Endothelial cell of umbilical vein (primary cell): Measurements from ENCODE around the gene UVSSA.

Source experiments
- CTCF ChIP-seq, 2 donors: IDR thresholded peaks; 1 replicate in 1 of 2; 2 replicates in 1 of 2; pipeline ENCODE4 v1.5.1; 2011; ENCODE audit warnings: low read length in 2 of 2, mild to moderate bottlenecking in 2 of 2, moderate library complexity in 2 of 2, control low read depth in 1 of 2, inconsistent platforms in 1 of 2, low read depth in 1 of 2; ENCODE audit not compliant: insufficient read depth in 1 of 2; ENCODE audit errors: extremely low read depth in 1 of 2
- POLR2A ChIP-seq: IDR thresholded peaks from 2 replicates; pipeline ENCODE4 v1.6.1; 2012; ENCODE audit warnings: low read depth, mild to moderate bottlenecking, control low read depth, low read length
- POLR2AphosphoS5 ChIP-seq: IDR thresholded peaks from 2 replicates; pipeline ENCODE4 v1.6.1; 2012; ENCODE audit warnings: low read depth, mild to moderate bottlenecking, control low read depth, low read length, moderate library complexity; ENCODE audit not compliant: insufficient read depth
- TF ChIP-seq, protein P1 (sequence below): IDR thresholded peaks from 2 replicates; pipeline ENCODE4 v1.6.1; 2011; ENCODE audit not compliant: insufficient read depth, insufficient read length

DNA sequence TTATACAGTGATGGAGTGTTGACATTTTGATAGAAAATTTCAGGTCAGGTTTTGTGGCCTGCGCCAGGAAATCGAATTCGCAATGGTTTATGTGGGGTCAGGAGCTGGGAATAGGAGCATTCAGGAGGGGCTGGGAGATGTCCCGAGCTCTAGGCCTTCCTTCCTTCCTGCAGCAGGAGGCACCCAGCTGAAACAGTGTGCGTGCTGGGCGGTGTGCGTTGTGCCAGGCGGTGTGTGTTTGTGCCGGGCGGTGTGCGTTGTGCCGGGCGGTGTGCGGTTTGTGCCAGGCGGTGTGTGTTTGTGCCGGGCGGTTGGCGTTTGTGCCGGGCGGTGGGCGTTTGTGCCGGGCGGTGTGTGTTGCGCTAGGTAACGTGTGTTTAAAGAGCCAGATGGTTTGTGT is 1.7 kb downstream of the UVSSA start:
- no peak for TF ChIP-seq CTCF (IDR thresholded peaks at IDR 0.05; ENCODE audit: extremely low read depth in 1 of 2, insufficient read depth in 1 of 2, low read depth in 1 of 2, low read length in 2 of 2)
- no peak for TF ChIP-seq POLR2A
- TF ChIP-seq POLR2AphosphoS5, result no peak
- TF ChIP-seq, protein P1, sequence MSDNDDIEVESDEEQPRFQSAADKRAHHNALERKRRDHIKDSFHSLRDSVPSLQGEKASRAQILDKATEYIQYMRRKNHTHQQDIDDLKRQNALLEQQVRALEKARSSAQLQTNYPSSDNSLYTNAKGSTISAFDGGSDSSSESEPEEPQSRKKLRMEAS, result no peak
